IPS DF 6.9 (cell line): ENCODE measurements around the gene ZNF827.

Experiments
- DNase-seq: peaks from one replicate; pipeline ENCODE4 v3.0.0-alpha.2; 2013; ENCODE audit warnings: low read depth, low spot score
- H3K27ac ChIP-seq: one replicate; pipeline ENCODE4 v1.5.1; 2013; ENCODE audit warnings: low read length, control low read depth
- H3K27me3 ChIP-seq: 2 replicates; pipeline ENCODE4 v1.6.1; 2013; ENCODE audit warnings: mild to moderate bottlenecking, low read length; ENCODE audit not compliant: control insufficient read depth, insufficient read depth
- H3K36me3 ChIP-seq: 2 replicates; pipeline ENCODE4 v1.6.1; 2013; ENCODE audit warnings: low read length; ENCODE audit not compliant: control insufficient read depth, insufficient read depth
- H3K4me1 ChIP-seq: 2 replicates; pipeline ENCODE4 v1.6.1; 2013; ENCODE audit warnings: low read length; ENCODE audit not compliant: control insufficient read depth, insufficient read depth
- H3K4me3 ChIP-seq: 2 replicates; pipeline ENCODE4 v1.5.1; 2013; ENCODE audit warnings: mild to moderate bottlenecking, low read length
- H3K9me3 ChIP-seq: 2 replicates; pipeline ENCODE4 v1.6.1; 2013; ENCODE audit warnings: low read length, inconsistent platforms; ENCODE audit not compliant: control insufficient read depth, insufficient read depth
- WGBS: extraction: QIAGEN DNeasy Blood & Tissue Kit; methylation state at CpG from one replicate; pipeline ENCODE4 v1.1.7; 2013; ENCODE audit warnings: mixed read lengths, missing lambda C conversion rate; ENCODE audit not compliant: insufficient read length, insufficient coverage; 5-methylcytosine and 5-hydroxymethylcytosine counted together

The ZNF827 gene

DNA sequence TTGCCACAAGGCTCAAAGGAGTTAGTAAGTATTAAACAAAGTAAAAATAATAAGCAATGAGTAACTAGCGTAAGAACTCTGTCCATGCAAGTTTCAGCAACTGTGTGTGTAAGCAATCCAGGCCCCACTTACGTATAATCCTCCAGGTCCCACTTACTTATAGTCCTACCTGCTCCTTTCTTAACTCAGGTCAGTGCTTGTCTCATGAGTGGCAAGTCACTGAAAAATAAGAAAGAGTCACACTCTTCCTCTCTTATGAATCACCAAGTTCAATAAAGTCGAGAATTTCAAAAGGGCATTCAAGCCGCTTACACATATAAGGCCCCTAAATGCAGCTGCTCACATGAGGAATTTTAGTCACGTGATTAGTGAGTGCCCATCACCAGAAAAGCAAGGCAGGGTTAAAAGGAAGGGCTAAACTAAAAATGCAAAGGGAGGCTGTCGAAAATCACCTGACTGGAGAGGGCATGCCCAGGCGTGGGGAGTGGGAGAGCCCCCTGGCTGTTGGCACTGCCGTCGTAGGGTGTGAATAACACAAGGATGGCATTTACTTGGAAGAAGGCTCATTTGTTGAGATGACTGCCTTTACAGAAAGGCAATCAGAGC lies 58.2 kb downstream of the ZNF827 start:
- WGBS: no CpG with 5 or more reads among the region's 9 CpGs
- Histone ChIP-seq H3K4me3 (no peak overlapping the region), H3K27ac (no peak overlapping the region), H3K36me3 (peaks cover 2% of the 10 kb centered on the region; the same call in 1 of the 2 replicates), H3K4me1 (0 out of 2 replicates have a peak, but pooled peaks cover 4% of the 10 kb centered on the region), H3K9me3 (no peaks in the 10 kb centered on the region), H3K27me3 (no peaks in the 10 kb centered on the region)
- DNase-seq: no peak

DNA sequence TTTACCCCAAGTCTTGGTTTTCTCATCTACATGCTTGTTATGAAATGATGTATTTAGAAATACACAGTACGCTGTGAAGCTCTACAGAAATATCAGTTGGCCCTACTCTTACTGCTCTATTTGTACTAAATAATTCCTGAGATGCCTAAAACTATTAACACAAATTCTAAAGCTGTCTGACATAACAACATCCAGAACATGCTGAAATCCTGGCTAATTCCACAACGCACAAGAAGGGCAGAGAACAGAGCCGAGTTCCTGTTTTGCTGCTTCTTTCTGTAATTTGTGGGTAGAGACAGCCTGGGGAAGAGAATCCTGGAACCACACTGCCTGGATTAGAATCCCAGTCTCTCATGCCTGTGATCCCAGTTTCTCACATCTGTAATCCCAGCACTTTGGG lies 59.0 kb downstream of the ZNF827 start:
- no peak overlapping the region for H3K4me3 ChIP-seq
- DNase-seq: no peak
- no peaks in the 10 kb centered on the region for H3K9me3 ChIP-seq
- no peak overlapping the region for H3K27ac ChIP-seq
- no CpG with 5 or more reads among the region's 3 CpGs for WGBS
- peaks cover 2% of the 10 kb centered on the region; the same call in 1 of the 2 replicates for H3K36me3 ChIP-seq
- no peaks in the 10 kb centered on the region for H3K27me3 ChIP-seq
- H3K4me1 ChIP-seq: 0 out of 2 replicates have a peak, but pooled peaks cover 4% of the 10 kb centered on the region

GRCh38 chr4:145878501-145879435 lies 59.9 kb downstream of the ZNF827 start:
- DNase-seq: no peak
- Histone ChIP-seq H3K4me1 (0 out of 2 replicates have a peak, but pooled peaks cover 1% of the 10 kb centered on the region), H3K27ac (no peak overlapping the region), H3K9me3 (no peaks in the 10 kb centered on the region), H3K27me3 (no peaks in the 10 kb centered on the region), H3K36me3 (peaks cover 2% of the 10 kb centered on the region; the same call in 1 of the 2 replicates), H3K4me3 (no peak overlapping the region)
- WGBS: no CpG with 5 or more reads among the region's 7 CpGs

GRCh38 chr4:145876531-145877180 lies 62.0 kb downstream of the ZNF827 start:
- Histone ChIP-seq H3K9me3 (no peaks in the 10 kb centered on the region), H3K36me3 (peaks cover 2% of the 10 kb centered on the region; the same call in 1 of the 2 replicates), H3K4me1 (no peaks in the 10 kb centered on the region), H3K27ac (no peak overlapping the region), H3K4me3 (no peak overlapping the region), H3K27me3 (no peaks in the 10 kb centered on the region)
- no peak for DNase-seq
- WGBS: no CpG with 5 or more reads among the region's 2 CpGs

GRCh38 chr4:145873901-145874300 lies 64.7 kb downstream of the ZNF827 start:
- DNase-seq: no peak
- no peak overlapping the region for H3K27ac ChIP-seq
- H3K36me3 ChIP-seq: peaks cover 2% of the 10 kb centered on the region; the same call in 1 of the 2 replicates
- no peaks in the 10 kb centered on the region for H3K9me3 ChIP-seq
- no peaks in the 10 kb centered on the region for H3K27me3 ChIP-seq
- no peak overlapping the region for H3K4me3 ChIP-seq
- no peaks in the 10 kb centered on the region for H3K4me1 ChIP-seq

GRCh38 chr4:145871209-145871608 lies 67.4 kb downstream of the ZNF827 start:
- H3K4me3 ChIP-seq: no peak overlapping the region
- no peaks in the 10 kb centered on the region for H3K4me1 ChIP-seq
- no peaks in the 10 kb centered on the region; the same call in 1 of the 2 replicates for H3K36me3 ChIP-seq
- H3K27me3 ChIP-seq: no peaks in the 10 kb centered on the region; the same call in 1 of the 2 replicates
- no peak overlapping the region for H3K27ac ChIP-seq
- no peaks in the 10 kb centered on the region for H3K9me3 ChIP-seq
- DNase-seq: no peak

- DNase-seq: no peak
- H3K4me3 ChIP-seq: no peak overlapping the region
- H3K9me3 ChIP-seq: no peaks in the 10 kb centered on the region
- no peak overlapping the region for H3K27ac ChIP-seq
- H3K4me1 ChIP-seq: no peaks in the 10 kb centered on the region; the same call in 1 of the 2 replicates
- H3K27me3 ChIP-seq: no peaks in the 10 kb centered on the region; the same call in 1 of the 2 replicates
- H3K36me3 ChIP-seq: no peaks in the 10 kb centered on the region; the same call in 1 of the 2 replicates
- WGBS: no CpG with 5 or more reads among the region's 9 CpGs
These were observed 68.2 kb downstream of the ZNF827 start for GRCh38 chr4:145870155-145871020.

DNA sequence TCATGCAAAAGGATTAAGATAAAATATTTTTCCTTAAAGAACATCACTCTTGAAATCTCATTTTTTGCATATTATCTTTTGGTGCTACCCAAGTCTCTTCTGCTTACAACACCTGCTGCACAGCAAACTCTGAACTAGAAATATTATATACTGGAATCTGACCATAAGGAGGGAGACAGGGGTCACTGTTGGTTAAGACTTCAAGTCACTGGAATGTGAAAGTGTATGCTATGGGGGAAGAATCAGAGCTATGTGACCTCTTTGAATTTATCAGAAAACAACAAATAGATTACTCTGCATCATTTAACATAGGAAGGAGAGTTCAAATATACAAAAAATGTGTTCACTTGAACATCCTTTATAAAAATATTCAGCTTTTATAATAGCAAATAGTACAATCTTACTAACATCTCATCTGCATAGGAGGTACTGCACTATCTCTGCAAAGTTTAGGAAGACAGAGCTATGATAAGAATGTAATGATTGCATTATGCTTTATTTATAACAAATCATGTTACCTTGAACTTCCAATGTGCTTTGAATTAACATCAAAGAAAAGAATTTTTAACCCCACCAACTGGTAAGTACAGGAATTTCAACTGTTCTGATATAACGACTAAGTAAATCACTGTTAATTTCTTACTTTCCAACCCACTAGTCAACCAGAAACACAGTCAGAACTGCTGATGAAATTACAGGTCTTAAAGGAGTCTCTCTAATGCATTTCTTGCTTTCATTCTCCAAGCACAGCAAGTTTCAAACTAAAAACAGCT lies 69.8 kb downstream of the ZNF827 start:
- H3K4me1 ChIP-seq: no peaks in the 10 kb centered on the region; the same call in 1 of the 2 replicates
- no peak for DNase-seq
- no peaks in the 10 kb centered on the region for H3K9me3 ChIP-seq
- H3K27me3 ChIP-seq: no peaks in the 10 kb centered on the region; the same call in 1 of the 2 replicates
- no peak overlapping the region for H3K4me3 ChIP-seq
- no peaks in the 10 kb centered on the region; the same call in 1 of the 2 replicates for H3K36me3 ChIP-seq
- no CpG with 5 or more reads among the region's 1 CpG for WGBS
- H3K27ac ChIP-seq: no peak overlapping the region

- no peaks in the 10 kb centered on the region; the same call in 1 of the 2 replicates for H3K36me3 ChIP-seq
- no peak overlapping the region for H3K4me3 ChIP-seq
- H3K9me3 ChIP-seq: no peaks in the 10 kb centered on the region
- H3K4me1 ChIP-seq: no peaks in the 10 kb centered on the region; the same call in 1 of the 2 replicates
- no peak for DNase-seq
- no peaks in the 10 kb centered on the region; the same call in 1 of the 2 replicates for H3K27me3 ChIP-seq
- H3K27ac ChIP-seq: no peak overlapping the region
These were observed 71.2 kb downstream of the ZNF827 start for GRCh38 chr4:145867406-145867805.
